ENCODE data around the gene CYP2U1. TPM values are rescaled to one million over a fixed set of nuclear protein-coding genes. Genes with fewer than 3 reads are reported as not detected.

CYP2U1 gene
- total and polyA plus RNA-seq, 2 of the 4 experiments (the other 2 are of a cell fraction): 6.1 to 11.1 TPM

GRCh38 chr4:107972605-107973004, 41.3 kb downstream of the CYP2U1 start:
- Histone ChIP-seq H2BK20ac (ENCODE audit: low read depth, low read length) (no peak overlapping the region), H4K8ac (ENCODE audit: low read depth in 2 of 2, low read length in 2 of 2) (no peak overlapping the region), H2AK9ac (replicated peaks; ENCODE audit: low read depth, low read length, poor library complexity) (no peak overlapping the region), H3K36me3 (ENCODE audit: control insufficient read depth, insufficient read depth, low read length) (no peaks in the 10 kb centered on the region), H3K79me1 (ENCODE audit: low read depth in 1 of 2, low read length in 2 of 2) (no peaks in the 10 kb centered on the region), H3K27ac (ENCODE audit: insufficient read depth, low read length) (no peak overlapping the region), H3K4me3 (ENCODE audit: insufficient read depth, low read depth, low read length) (no peak overlapping the region), H4K91ac (ENCODE audit: insufficient read depth, low read depth, low read length) (no peak overlapping the region), H2BK15ac (ENCODE audit: low read depth, low read length) (no peak overlapping the region), H3K4me1 (ENCODE audit: control insufficient read depth, insufficient read depth, low read length) (no peaks in the 10 kb centered on the region), H4K20me1 (ENCODE audit: insufficient read depth, low read length) (no peaks in the 10 kb centered on the region), H3K23ac (ENCODE audit: low read depth, low read length) (no peak overlapping the region), H3K27me3 (ENCODE audit: control insufficient read depth, insufficient read depth, low read length) (no peaks in the 10 kb centered on the region; the same call in 1 of the 2 replicates), H3K18ac (ENCODE audit: low read depth, low read length) (no peak overlapping the region), H3K4ac (ENCODE audit: low read depth, low read length) (no peak overlapping the region), H4K5ac (ENCODE audit: low read depth, low read length) (no peak overlapping the region), H2AFZ (replicated peaks; ENCODE audit: low read length, poor library complexity) (no peak overlapping the region), H3K14ac (replicated peaks; ENCODE audit: low read depth, low read length) (no peak overlapping the region), H2BK5ac (ENCODE audit: low read depth, low read length, poor library complexity, severe bottlenecking) (no peak overlapping the region), H3K9me3 (ENCODE audit: control insufficient read depth, insufficient read depth, low read length) (no peaks in the 10 kb centered on the region), H3K56ac (ENCODE audit: extremely low read depth, insufficient read depth, low read length) (no peak overlapping the region), H2BK120ac (ENCODE audit: low read depth, low read length) (no peak overlapping the region), H3K9me1 (ENCODE audit: insufficient read depth, low read length) (no peaks in the 10 kb centered on the region), H3K4me2 (ENCODE audit: low read depth, low read length) (no peak overlapping the region), H2AK5ac (ENCODE audit: low read depth, low read length) (no peak overlapping the region), H3K9ac (ENCODE audit: low read depth, low read length) (no peak overlapping the region)
- intact Hi-C loops (cut with micrococcal nuclease): no loop called here
- no peak for TF ChIP-seq CEBPB (IDR thresholded peaks at IDR 0.05; ENCODE audit: low read depth, low read length)
- no peak for TF ChIP-seq POLR2A (IDR thresholded peaks at IDR 0.05; ENCODE audit: low read depth, low read length)
- TF ChIP-seq RFX5 (IDR thresholded peaks at IDR 0.05; ENCODE audit: low read depth, low read length): no peak
- POLR2A ChIA-PET (ENCODE audit: unreplicated experiment): no interaction called here
- BruUV-seq (replicated peaks): no TSS peak
- CTCF ChIA-PET: interaction anchor here (0.6 kb wide), 1 partner anchor 543 kb away, joined by 3 read pairs; no protein-coding TSS in a partner anchor
- in situ Hi-C loops (cut with MboI; ENCODE audit: low sequenced_read_pairs): no loop called here
- no peak for DNase-seq
- ATAC-seq (ENCODE audit: low read depth): no peak
- dilution Hi-C loops (cut with HindIII; ENCODE audit: low sequenced_read_pairs, unreplicated experiment): no loop called here
